Upper lobe of left lung (tissue), 4 donors: ENCODE results near the gene CNTNAP2.

ENCODE experiments used
- CTCF ChIP-seq, 6 experiments: fragments of 450-650 bp in 4 of 6; fragments of 200-600 bp in 2 of 6; sonication (generic) in 2 of 6; IDR thresholded peaks; one replicate each; pipeline ENCODE4 v1.5.1; 2016 to 2019; ENCODE audit warnings: antibody characterized with exemption in 6 of 6
- EP300 ChIP-seq, 4 donors: sonication (generic); formaldehyde crosslinking; IDR thresholded peaks; one replicate each; pipeline ENCODE4 v1.5.1; 2017; ENCODE audit warnings: antibody characterized with exemption in 4 of 4, control low read depth in 2 of 4
- POLR2A ChIP-seq, 4 donors: fragments of 450-650 bp; IDR thresholded peaks; one replicate each; pipeline ENCODE4 v1.5.1; 2016 to 2017; ENCODE audit warnings: antibody characterized with exemption in 4 of 4, mild to moderate bottlenecking in 2 of 4

DNA sequence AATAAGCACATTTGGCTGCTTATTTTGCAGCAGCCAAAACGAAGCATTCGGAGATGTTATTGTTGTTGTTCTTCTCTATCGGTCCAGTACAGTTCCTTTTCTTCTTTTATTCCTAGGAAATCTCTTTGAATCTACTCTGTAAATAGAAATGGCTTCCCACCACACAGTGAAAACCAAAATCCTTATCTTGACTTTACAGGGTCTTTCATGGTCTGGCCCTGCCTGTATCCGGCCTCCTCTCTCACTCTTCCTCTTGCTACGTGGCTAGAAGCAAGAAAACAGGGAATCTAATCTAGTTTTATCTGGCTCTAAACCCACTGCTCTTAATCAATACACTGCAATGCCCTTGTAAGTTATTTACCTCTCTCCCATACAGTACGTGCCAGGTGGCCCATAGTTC is 1547.9 kb downstream of the CNTNAP2 start:
- no peak for TF ChIP-seq CTCF (IDR thresholded peaks at IDR 0.05)
- TF ChIP-seq POLR2A (IDR thresholded peaks at IDR 0.05), result no peak
- TF ChIP-seq EP300 (IDR thresholded peaks at IDR 0.05), result no peak
